GM21737 (cell line): ENCODE measurements around the gene MPV17L2.

ENCODE experiments used
- ATAC-seq: cut with Tn5 transposase; IDR thresholded peaks from one replicate; pipeline ENCODE4 v1.9.1; 2021; ENCODE audit warnings: mild to moderate bottlenecking, moderate library complexity; ENCODE audit not compliant: unreplicated experiment

Gene MPV17L2

DNA sequence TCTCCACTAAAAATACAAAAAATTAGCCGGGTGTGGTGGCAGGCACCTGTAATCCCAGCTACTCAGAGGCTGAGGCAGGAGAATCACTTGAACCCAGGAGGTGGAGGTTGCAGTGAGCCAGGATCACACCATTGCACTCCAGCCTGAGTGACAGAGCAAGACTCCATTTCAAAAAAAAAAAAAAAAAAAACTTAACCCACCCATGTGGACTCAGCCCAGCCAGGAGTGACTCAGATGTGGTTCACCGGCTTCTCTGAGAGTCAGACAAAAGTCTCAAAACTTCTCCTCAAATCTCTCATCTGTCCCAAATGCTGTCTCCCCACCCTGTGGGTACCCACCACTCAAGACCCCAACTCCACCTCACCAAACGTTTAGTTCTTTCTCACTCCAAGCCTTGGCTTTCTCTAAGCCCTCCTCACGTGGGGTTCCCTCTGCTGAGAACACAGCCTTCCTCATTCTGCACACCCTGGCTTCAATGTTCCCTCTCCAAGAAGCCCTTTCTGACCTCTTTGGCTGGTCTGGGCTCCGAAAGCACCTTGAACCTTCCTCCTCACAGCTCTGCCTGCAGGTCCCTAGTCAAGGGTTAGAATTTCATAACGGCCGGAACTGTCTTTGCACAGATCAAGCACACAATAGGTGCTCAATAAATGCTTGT is 21.9 kb downstream of the MPV17L2 start:
- ATAC-seq, result no peak

GRCh38 chr19:18216789-18217188 is 23.8 kb downstream of the MPV17L2 start:
- no peak for ATAC-seq

DNA sequence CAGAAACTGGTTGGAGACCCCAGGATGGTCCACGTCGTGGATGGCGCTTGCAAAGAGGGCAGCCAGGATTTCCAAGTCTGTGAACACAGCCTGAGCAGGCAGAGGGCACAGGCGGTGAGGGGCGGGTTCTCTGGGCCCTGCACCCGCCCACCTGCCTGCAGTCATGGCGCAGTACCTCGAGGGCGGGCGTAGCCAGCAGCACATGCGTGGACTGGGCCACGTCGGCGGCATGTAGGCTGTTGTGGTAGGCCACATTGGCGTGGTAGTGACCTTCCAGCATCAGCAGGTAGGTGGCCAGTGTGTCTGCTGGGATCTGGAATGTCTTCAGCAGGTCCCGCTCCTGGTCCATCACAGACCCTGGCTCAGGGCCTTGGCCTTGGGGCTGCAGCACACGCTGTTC is 25.1 kb downstream of the MPV17L2 start:
- no peak for ATAC-seq

DNA sequence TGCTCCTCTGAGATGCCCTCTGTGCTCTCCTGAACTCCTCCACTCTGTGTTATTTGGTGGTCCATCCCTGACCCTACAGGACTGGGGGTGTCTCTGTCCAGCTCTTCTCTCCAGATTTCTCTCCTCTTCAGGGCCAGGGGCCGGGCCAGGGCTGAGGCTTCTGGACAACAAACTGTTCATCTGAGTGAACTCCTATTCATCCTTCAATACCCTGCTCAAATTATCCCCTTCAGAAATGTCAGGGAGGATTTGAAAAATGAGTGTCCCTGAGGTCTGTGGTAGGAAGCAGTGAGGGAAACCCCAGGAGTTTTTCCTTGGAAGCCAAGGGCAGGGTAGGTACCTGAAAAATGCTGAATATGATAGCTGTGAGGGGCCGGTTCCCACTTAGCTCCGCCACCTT is 25.6 kb downstream of the MPV17L2 start:
- no peak for ATAC-seq

- no peak for ATAC-seq
Observed at GRCh38 chr19:18219911-18220631, 27.1 kb downstream of the MPV17L2 start.

DNA sequence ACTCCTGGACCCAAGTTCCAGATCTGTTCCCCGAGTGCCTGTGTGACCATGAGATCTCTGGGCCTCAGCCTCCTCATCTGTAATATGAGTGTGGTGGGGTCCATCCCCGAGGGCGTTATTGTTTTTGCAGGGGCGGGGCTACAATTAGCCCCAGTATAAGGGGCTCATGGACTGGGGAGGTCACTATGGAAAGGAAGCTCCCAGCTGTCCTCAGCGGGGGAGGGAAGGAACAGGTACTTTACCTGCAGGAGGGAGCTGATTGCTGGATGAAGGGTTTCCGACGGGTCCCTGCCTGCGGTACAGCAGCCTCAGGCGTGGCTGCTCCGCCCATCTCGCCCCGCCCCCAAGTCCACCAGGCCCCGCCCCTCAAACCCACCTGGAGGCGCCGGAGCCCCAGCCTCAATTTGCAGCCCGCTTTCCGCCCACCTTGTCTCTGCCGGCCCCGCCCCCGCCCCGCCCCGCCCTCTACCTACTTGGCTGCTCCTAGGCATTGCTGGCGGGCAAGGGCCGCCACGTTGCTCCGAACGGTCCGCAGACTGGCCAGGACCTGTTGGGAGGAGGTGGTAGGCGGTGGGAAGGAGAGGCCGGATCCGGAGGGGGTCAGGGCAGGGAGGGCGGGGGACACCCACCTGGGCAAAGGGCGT is 27.7 kb downstream of the MPV17L2 start:
- no peak for ATAC-seq

DNA sequence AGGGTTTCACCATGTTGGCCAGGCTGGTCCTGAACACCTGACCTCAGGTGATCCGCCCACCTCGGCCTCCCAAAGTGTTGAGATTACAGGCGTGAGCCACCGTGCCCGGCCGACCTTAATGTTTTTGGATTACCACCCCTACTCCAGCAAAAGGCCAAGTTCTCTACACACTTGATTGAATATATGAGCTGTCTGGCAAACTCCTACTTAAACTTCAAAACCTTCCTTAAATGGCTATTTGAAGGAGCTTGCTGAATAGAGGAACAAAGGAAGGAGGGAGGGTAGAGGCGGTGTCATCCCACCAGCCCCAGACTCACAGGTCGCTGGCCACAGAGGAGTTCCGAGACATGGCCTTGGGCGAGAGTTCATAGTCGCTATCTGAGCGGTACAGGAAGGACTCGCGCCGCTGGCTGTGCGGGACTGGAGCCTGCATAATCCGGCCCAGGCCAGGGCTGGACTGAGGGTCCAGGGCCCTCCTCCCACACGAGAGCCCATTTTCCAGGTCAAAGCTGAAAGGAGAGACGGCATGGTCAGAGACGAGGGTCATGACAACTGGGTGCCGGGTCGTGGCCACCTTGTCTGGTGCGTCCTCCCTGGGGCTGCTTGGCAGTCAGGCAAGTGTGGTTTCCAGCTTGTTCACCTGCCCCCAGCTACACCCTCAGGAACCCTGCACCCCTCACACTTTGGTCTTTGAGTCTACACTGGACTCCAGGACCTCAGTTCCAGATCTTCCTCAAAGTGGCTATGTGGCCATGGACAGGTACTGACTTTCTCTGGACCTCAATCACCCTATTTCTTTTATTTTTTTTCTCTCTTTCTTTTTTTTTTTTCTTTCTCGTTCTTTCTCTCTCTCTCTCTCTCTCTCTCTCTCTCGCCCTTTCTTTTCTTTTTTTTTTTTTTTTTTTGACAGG is 29.1 kb downstream of the MPV17L2 start:
- no peak for ATAC-seq

DNA sequence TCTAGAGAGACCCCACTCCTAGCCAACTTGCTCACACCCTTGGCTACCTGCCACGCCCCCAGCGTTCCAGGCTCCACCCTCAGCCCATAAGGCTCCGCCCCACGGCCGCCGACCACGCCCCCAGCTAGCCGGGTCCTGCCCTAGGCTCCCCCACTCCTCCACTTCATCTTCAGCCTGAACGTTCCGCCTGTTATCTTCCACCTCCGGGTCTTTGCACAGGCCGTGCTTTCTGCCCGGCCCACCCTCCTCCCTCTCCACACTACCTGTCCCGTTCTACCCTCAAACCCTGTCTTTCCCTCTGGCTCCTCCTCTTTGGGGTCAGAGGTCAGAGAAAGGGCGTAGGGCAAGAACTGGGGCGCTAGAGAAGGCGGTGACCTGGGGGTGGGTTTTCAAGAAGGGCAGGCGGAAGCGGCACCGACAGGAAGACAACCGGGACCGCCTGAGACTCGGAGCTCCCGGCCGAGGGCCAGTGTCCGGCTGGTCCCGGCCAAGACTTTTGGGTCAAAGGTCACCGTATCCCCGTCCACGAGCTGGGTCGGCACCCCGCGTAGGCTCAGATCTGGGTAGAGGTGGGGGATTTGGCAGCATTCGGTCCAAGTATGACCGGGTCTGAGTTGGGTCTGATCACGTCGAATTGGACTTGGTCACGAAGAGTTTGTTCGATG is 31.0 kb downstream of the MPV17L2 start:
- ATAC-seq, result no peak

DNA sequence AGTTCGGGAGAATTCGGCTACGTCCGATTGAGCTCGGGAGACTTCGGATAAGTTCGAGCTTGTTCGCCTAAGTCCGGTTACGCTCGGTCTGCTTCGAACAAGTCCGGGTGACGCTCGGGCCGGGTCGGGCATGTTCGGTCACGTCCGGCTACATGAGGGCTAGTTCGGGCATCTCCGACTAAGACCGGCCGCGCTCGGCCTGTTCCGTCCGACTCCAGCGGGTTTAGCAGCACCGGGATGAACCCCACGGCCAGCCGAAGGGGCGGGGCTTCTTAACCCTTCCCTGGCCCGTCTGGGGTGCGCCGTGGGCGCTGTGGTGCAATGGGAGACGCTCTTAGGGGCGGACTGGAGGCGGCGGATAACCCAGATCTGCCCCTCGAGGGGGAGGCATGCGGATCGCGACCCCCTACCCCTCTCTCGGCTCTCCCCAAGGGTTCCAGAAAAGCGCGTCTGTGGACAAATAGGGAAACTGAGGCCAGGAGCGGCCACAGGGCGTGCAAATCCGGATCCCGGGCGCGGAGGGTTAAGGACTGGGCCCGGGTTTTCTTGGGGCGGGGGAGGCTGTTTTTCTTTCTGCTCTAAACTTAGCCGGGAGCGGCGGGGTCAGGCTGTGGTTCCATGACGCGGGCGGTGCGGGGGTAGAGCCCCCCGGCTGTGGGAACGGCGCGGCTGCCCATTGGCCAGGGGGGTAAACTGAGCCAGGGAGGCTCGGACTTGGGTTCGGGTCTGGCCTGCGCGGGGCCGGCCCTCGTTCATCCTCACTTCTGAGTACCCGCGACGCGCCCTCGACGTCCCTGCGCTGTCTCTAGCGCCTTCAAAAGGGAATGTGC is 31.7 kb downstream of the MPV17L2 start:
- peak; percentile 79 for ATAC-seq

DNA sequence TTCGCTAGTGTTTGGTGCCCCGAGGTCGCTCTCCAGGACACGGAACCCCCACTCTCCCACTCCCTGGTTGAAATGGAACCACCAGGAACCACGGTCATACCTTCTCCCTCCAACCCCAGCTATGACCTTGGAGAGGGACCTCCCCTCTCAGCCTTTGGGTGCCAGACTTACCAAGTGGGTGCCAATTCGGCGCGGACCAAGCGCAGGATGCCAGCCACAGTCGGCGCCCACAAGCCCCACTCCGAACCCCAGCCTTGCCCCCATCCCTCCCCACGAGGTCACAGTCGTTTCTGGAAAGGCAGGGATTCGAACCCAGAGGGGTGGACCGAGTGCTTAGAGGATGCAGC is 32.3 kb downstream of the MPV17L2 start:
- ATAC-seq, result no peak

DNA sequence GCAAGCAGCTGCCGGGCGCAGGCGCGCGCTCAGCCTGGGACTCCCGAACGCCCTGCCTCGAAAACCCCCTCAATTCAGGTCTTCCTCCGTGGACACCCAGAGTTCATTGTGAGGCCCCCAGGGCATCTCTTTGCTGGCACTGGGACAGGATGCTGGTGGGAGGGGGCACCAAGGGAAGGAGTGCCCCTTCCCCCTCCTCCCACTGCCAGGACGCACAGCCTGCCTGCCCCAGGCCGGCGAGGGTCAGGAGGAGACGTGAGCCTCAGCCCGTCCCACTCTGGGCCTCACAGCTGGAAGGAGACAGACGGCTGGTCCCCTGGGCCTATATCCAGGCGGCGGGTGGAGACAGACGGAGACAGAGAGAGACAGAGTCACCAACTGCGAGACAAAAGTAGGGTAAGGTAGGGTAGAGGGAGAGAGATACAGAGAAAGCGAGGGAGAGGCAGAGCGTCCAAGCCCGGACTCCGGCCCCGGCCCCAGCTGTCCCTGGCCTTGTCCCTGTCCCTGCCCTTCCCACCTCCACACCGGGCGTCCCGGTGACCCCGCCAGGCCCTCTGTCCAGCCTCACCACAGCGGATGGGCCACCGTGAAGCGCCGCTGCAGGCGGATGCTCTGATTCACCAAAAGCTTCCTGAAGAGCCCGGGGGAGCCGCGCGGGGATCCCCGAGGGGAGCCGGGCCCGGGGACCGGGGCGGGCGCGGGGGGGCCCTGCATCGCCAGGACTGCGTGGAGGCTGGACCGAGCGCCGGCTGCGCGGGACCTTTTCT is 32.9 kb downstream of the MPV17L2 start, which contains the start of gene PDE4C:
PDE4C (minus strand) TSS at position 737 of the 767 bp plus-strand sequence; CDS start at position 714, 23 bp downstream.
- ATAC-seq, result no peak

GRCh38 chr19:18226956-18227780 is 34.1 kb downstream of the MPV17L2 start:
- no peak for ATAC-seq

GRCh38 chr19:18227781-18228271 is 34.8 kb downstream of the MPV17L2 start:
- ATAC-seq, result no peak

DNA sequence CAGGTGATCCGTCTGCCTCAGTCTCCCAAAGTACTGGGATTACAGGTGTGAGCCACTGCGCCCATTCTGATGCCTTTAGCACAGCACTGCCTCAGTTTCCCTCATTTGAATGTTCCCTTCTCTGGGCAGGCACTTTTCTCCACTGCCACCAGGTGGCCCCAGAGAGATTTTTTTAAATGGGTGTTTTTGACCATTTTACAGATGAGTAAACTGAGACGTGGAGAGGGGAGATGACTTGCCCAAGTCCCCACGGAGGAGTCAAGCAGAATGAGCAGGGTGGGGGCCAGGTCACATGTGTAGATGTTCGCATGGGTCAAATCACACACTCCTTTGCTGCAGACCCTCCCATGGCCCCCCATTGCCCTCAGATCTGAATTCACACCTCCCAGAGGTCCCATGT is 36.5 kb downstream of the MPV17L2 start:
- no peak for ATAC-seq

DNA sequence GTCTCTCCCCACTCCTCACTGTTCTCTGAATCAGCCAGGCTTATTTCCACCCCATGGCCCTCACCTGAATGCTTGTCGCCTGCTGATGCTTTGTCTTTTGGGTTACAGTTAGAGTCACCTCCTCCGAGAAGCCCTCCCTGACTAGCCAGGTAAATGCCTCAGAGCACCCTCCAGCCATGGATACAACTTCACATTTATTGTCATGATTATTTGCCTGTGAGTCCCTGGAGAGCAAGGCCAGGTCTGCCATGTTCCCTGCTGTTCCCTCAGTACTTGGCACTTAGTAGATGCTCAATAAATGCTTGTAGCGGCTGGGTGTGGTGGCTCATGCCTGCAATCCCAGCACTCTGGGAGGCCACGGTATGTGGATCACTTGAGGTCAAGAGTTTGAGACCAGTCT is 36.9 kb downstream of the MPV17L2 start:
- no peak for ATAC-seq

DNA sequence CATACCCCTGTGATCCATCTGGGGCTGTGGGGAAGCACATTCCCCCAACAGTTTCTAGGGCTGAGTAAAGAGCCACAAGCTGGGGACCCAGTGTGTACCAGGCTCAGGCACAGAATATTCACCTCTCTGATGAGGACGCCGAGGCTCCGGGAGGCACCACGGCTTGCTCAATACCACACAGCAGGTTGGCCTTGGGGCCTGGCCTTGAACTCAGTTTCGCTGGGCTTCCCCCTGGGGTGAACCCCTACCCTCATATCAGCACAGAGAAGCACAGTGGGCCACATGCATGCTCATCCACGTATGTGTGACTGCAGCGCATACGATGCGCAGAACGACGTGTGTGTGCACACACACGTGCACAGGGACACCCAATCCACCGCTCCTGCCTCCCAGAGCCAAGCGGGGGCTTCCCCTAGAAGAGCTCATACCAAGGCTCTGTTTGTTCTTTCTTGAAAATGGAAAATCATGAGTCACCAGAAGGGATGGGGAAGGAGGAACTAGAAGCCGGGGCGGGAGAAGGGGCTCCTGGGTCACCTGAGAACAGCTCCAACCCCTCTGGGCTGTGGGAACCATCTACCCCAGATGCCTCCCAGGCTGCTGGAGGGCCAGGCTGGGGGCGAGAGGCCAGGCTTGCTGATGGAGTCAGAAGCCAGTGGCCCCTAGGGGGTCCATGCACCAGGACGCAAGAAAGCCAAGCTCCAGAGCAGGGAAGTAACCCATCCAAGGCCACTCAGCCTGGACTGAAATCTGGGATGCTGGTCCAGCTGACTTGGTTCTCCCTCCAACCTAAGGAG is 38.1 kb downstream of the MPV17L2 start:
- ATAC-seq, result no peak

DNA sequence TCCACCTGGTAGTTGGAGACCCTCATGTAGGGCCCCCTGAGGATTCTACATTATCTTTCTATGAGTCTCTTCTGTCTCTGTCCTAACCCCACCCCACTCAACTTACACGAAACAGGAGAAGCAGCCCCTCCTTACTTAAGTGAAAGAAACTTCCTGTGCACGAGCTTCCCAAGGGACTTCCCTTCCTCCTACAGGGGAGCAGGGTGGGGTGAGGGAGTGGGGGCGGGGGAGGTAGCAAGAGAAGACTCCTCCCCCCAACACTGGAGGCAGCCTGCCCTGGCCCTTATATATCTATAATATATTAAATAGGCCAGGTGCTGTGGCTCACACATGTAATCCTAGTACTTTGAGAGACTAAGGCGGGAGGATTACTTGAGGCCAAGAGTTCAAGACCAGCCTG is 38.8 kb downstream of the MPV17L2 start:
- no peak for ATAC-seq
